ENCODE data around the gene GRID1.
"Not testable (repeated sequence)": the region's sequence is repeated elsewhere in the genome, so short reads cannot be mapped to it uniquely, and the experiment has no call there.

GRID1 gene

GRCh38 chr10:86391986-86392722 is 25.6 kb upstream of the GRID1 start:
- DNase-seq: no peak

GRCh38 chr10:86391236-86391840 is 24.7 kb upstream of the GRID1 start:
- no peak for DNase-seq

- no peak for DNase-seq
Observed at GRCh38 chr10:86390337-86391120, 23.9 kb upstream of the GRID1 start.

- no peak for DNase-seq
Observed at GRCh38 chr10:86389441-86390193, 23.0 kb upstream of the GRID1 start.

- not testable (repeated sequence) for DNase-seq
Observed at GRCh38 chr10:86389109-86389440, 22.5 kb upstream of the GRID1 start.

GRCh38 chr10:86388119-86388704 is 21.6 kb upstream of the GRID1 start:
- DNase-seq: no peak

GRCh38 chr10:86387178-86387794 is 20.7 kb upstream of the GRID1 start:
- DNase-seq: no peak

- no peak for DNase-seq
Observed at GRCh38 chr10:86385806-86386205, 19.2 kb upstream of the GRID1 start.

- DNase-seq: no peak
Observed at GRCh38 chr10:86377797-86378146, 11.2 kb upstream of the GRID1 start.

- DNase-seq: peak; percentile 84
Observed at GRCh38 chr10:86376852-86377796, 10.5 kb upstream of the GRID1 start.

GRCh38 chr10:86376403-86376802 is 9.8 kb upstream of the GRID1 start:
- no peak for DNase-seq

- no peak for DNase-seq
Observed at GRCh38 chr10:86375204-86375603, 8.6 kb upstream of the GRID1 start.

GRCh38 chr10:86374664-86375063 is 8.1 kb upstream of the GRID1 start:
- DNase-seq: no peak

GRCh38 chr10:86373828-86374227 is 7.2 kb upstream of the GRID1 start:
- DNase-seq: no peak

GRCh38 chr10:86373251-86373650 is 6.7 kb upstream of the GRID1 start:
- DNase-seq: no peak

- DNase-seq: no peak
Observed at GRCh38 chr10:86372784-86373239, 6.2 kb upstream of the GRID1 start.

- no peak for DNase-seq
Observed at GRCh38 chr10:86372119-86372783, 5.7 kb upstream of the GRID1 start.

- DNase-seq: no peak
Observed at GRCh38 chr10:86371691-86372090, 5.1 kb upstream of the GRID1 start.

- no peak for DNase-seq
Observed at GRCh38 chr10:86371116-86371515, 4.5 kb upstream of the GRID1 start.

- no peak for DNase-seq
Observed at GRCh38 chr10:86370006-86370585, 3.5 kb upstream of the GRID1 start.

Data from activated CD8-positive, alpha-beta memory T cell treated with anti-CD3 and anti-CD28 coated beads, Interleukin-2, amount 50 U/mL, for 4 hours (primary cell).